H1 (cell line): Measurements from ENCODE around the gene PXT1. TPM values are rescaled to one million over a fixed set of nuclear protein-coding genes. Genes with fewer than 3 reads are reported as not detected.

Experiments used
- CTCF ChIA-PET: fragments of 300-600 bp; sonication (Branson Sonifier 250); formaldehyde crosslinking; loops from one replicate; lab custom pipeline; 2021; ENCODE audit not compliant: partially characterized antibody; lab: Charles Lee
- POLR2A ChIA-PET: fragments of 300-600 bp; sonication (Branson Sonifier 250); formaldehyde crosslinking; loops from one replicate; lab custom pipeline; 2021; ENCODE audit warnings: inconsistent platforms; ENCODE audit not compliant: partially characterized antibody; lab: Charles Lee
- DNase-seq, 2 experiments: peaks; one replicate each; pipeline versions ENCODE4 v3.0.0 to v3.0.0-alpha.2; 2010 to 2022; ENCODE audit warnings: low spot score in 2 of 2, low read depth in 1 of 2, mixed read lengths in 1 of 2
- FAIRE-seq: peaks from 2 replicates; lab custom pipeline; 2011; peaks lifted over from hg19 to GRCh38; lab: Jason Lieb, UNC
- H2AFZ ChIP-seq: 2 replicates; pipeline ENCODE4 v1.8.1; 2012; ENCODE audit warnings: low read length, inconsistent platforms
- H2AK5ac ChIP-seq: 2 replicates; pipeline ENCODE4 v1.6.1; 2013; ENCODE audit warnings: low read depth, low read length
- H2BK120ac ChIP-seq: replicated peaks from 2 replicates; pipeline ENCODE3; 2013; ENCODE audit warnings: low read depth, low read length, inconsistent platforms
- H2BK12ac ChIP-seq: 2 replicates; pipeline ENCODE4 v1.6.1; 2013; ENCODE audit warnings: low read depth, low read length
- H2BK15ac ChIP-seq: 2 replicates; pipeline ENCODE4 v1.6.1; 2013; ENCODE audit warnings: low read length
- H2BK20ac ChIP-seq: 2 replicates; pipeline ENCODE4 v1.6.1; 2013; ENCODE audit warnings: low read length
- H2BK5ac ChIP-seq: 2 replicates; pipeline ENCODE4 v1.6.1; 2013; ENCODE audit warnings: low read depth, low read length
- H3K14ac ChIP-seq: 2 replicates; pipeline ENCODE4 v1.6.1; 2013; ENCODE audit warnings: inconsistent platforms; ENCODE audit not compliant: insufficient read length
- H3K18ac ChIP-seq: 2 replicates; pipeline ENCODE4 v1.6.1; 2013; ENCODE audit warnings: low read length; ENCODE audit errors: extremely low read depth
- H3K23ac ChIP-seq: 2 replicates; pipeline ENCODE4 v1.6.1; 2013; ENCODE audit warnings: inconsistent platforms; ENCODE audit not compliant: insufficient read length
- H3K23me2 ChIP-seq: 2 replicates; pipeline ENCODE4 v1.6.1; 2013; ENCODE audit warnings: low read depth, low read length
- H3K27ac ChIP-seq: 2 replicates; pipeline ENCODE4 v1.6.1; 2011; ENCODE audit warnings: low read depth, low read length, inconsistent platforms
- H3K27me3 ChIP-seq, 4 experiments: replicated peaks in 1 of 4; 1 replicate in 1 of 4; 2 replicates in 3 of 4; pipeline versions ENCODE4 v1.6.1 to v1.8.1; 2011 to 2013; ENCODE audit warnings: low read length in 3 of 4, mild to moderate bottlenecking in 3 of 4, inconsistent platforms in 2 of 4, mixed read lengths in 2 of 4, moderate library complexity in 1 of 4; ENCODE audit not compliant: control insufficient read depth in 3 of 4, insufficient read depth in 3 of 4; ENCODE audit errors: extremely low read depth in 1 of 4
- H3K36me3 ChIP-seq, 4 experiments: 2 replicates each; pipeline versions ENCODE4 v1.6.1 to v1.8.1; 2011 to 2013; ENCODE audit warnings: mild to moderate bottlenecking in 4 of 4, low read length in 3 of 4, moderate library complexity in 2 of 4, control low read depth in 1 of 4, inconsistent platforms in 1 of 4; ENCODE audit not compliant: insufficient read depth in 4 of 4, control insufficient read depth in 2 of 4
- H3K4ac ChIP-seq: replicated peaks from 2 replicates; pipeline ENCODE3; 2013; ENCODE audit warnings: low read length, low read depth, mixed read lengths, inconsistent platforms; ENCODE audit not compliant: insufficient read length
- H3K4me1 ChIP-seq, 4 experiments: replicated peaks in 1 of 4; 1 replicate in 1 of 4; 2 replicates in 3 of 4; pipeline versions ENCODE4 v1.6.1 to v1.8.1; 2011 to 2013; ENCODE audit warnings: low read length in 3 of 4, inconsistent platforms in 2 of 4, mixed read lengths in 1 of 4; ENCODE audit not compliant: insufficient read depth in 4 of 4, control insufficient read depth in 3 of 4
- H3K4me2 ChIP-seq, 2 experiments: 2 replicates each; pipeline versions ENCODE4 v1.6.1 to v1.8.1; 2011 to 2013; ENCODE audit warnings: low read depth in 2 of 2, low read length in 2 of 2, control low read depth in 1 of 2, inconsistent platforms in 1 of 2, mild to moderate bottlenecking in 1 of 2; ENCODE audit not compliant: insufficient read depth in 1 of 2
- H3K4me3 ChIP-seq, 4 experiments: fragments of 200-600, 300-600 bp in 1 of 4; sonication (generic), shearing (Covaris generic), sonication (Bioruptor Twin) in 1 of 4; 2 replicates each; pipeline versions ENCODE4 v1.5.1 to v1.8.1; 2011 to 2016; ENCODE audit warnings: low read length in 4 of 4, low read depth in 3 of 4, control low read depth in 2 of 4, inconsistent platforms in 2 of 4, mild to moderate bottlenecking in 2 of 4, mixed read lengths in 1 of 4, moderate library complexity in 1 of 4; ENCODE audit not compliant: insufficient read depth in 2 of 4; ENCODE audit errors: extremely low read depth in 1 of 4
- H3K56ac ChIP-seq: replicated peaks from 2 replicates; pipeline ENCODE3; 2013; ENCODE audit warnings: low read depth, mild to moderate bottlenecking, mixed read lengths, low read length, inconsistent platforms; ENCODE audit not compliant: insufficient read length
- H3K79me1 ChIP-seq: 2 replicates; pipeline ENCODE4 v1.6.1; 2013; ENCODE audit warnings: low read depth, low read length, control low read depth
- H3K79me2 ChIP-seq, 2 experiments: 2 replicates each; pipeline versions ENCODE4 v1.6.1 to v1.8.1; 2012 to 2013; ENCODE audit warnings: low read length in 2 of 2, mild to moderate bottlenecking in 2 of 2, inconsistent platforms in 1 of 2; ENCODE audit not compliant: insufficient read depth in 2 of 2, control insufficient read depth in 1 of 2
- H3K9ac ChIP-seq, 4 experiments: replicated peaks in 1 of 4; 1 replicate in 1 of 4; 2 replicates in 3 of 4; pipeline versions ENCODE4 v1.6.1 to v1.8.1; 2011 to 2013; ENCODE audit warnings: low read depth in 3 of 4, low read length in 3 of 4, control low read depth in 2 of 4, mild to moderate bottlenecking in 2 of 4, moderate library complexity in 2 of 4, inconsistent platforms in 1 of 4; ENCODE audit errors: extremely low read depth in 1 of 4
- H3K9me3 ChIP-seq, 2 experiments: 2 replicates each; pipeline versions ENCODE4 v1.6.1 to v1.8.1; 2012 to 2013; ENCODE audit warnings: mild to moderate bottlenecking in 2 of 2, moderate library complexity in 2 of 2, control low read depth in 1 of 2, inconsistent platforms in 1 of 2, low read depth in 1 of 2, low read length in 1 of 2, mixed read lengths in 1 of 2; ENCODE audit not compliant: insufficient read depth in 2 of 2
- H4K20me1 ChIP-seq, 2 experiments: replicated peaks in 1 of 2; 2 replicates each; pipeline versions ENCODE3 to v1.8.1; 2011 to 2013; ENCODE audit warnings: inconsistent platforms in 2 of 2, low read length in 2 of 2, mild to moderate bottlenecking in 1 of 2; ENCODE audit not compliant: insufficient read depth in 2 of 2, control insufficient read depth in 1 of 2
- H4K5ac ChIP-seq: 2 replicates; pipeline ENCODE4 v1.6.1; 2013; ENCODE audit warnings: low read length, low read depth, mixed read lengths, inconsistent platforms; ENCODE audit not compliant: insufficient read length
- H4K8ac ChIP-seq: 2 replicates; pipeline ENCODE4 v1.8.0; 2013; ENCODE audit warnings: mild to moderate bottlenecking, moderate library complexity, low read length, inconsistent platforms; ENCODE audit not compliant: insufficient read depth; ENCODE audit errors: extremely low read depth
- H4K91ac ChIP-seq: replicated peaks from 2 replicates; pipeline ENCODE3; 2013; ENCODE audit warnings: low read length, mixed read lengths, inconsistent platforms; ENCODE audit not compliant: insufficient read length
- NRF1 ChIP-seq: IDR thresholded peaks from 2 replicates; pipeline ENCODE4 v1.6.1; 2011; ENCODE audit warnings: mild to moderate bottlenecking, low read depth, low read length, improper control_type of control experiment
- RXRA ChIP-seq: IDR thresholded peaks from 2 replicates; pipeline ENCODE4 v1.6.1; 2011; ENCODE audit warnings: low read depth, mild to moderate bottlenecking, low read length, moderate library complexity; ENCODE audit not compliant: insufficient read depth
- SP2 ChIP-seq: IDR thresholded peaks from 2 replicates; pipeline ENCODE4 v1.6.1; 2012; ENCODE audit warnings: mild to moderate bottlenecking, low read length, inconsistent platforms
- TAF7 ChIP-seq: optimal IDR thresholded peaks from 2 replicates; pipeline ENCODE3; 2011; ENCODE audit warnings: low read depth, mild to moderate bottlenecking, inconsistent platforms, low read length, moderate library complexity, borderline replicate concordance
- TEAD4 ChIP-seq: IDR thresholded peaks from 2 replicates; pipeline ENCODE4 v1.6.1; 2012; ENCODE audit warnings: low read depth, low read length, inconsistent platforms, mixed read lengths
- WGBS, 2 experiments: shearing (Covaris generic) in 1 of 2; methylation state at CpG; one replicate each; pipeline versions ENCODE4 v1.1.6 to v1.1.7; 2013 to 2015; ENCODE audit warnings: low lambda C conversion rate in 2 of 2, mixed read lengths in 2 of 2, inconsistent platforms in 1 of 2, low coverage in 1 of 2, missing lambda C conversion rate in 1 of 2; ENCODE audit not compliant: insufficient replicate concordance in 2 of 2, insufficient coverage in 1 of 2, insufficient read length in 1 of 2; ENCODE audit errors: extremely low coverage in 1 of 2, missing lambda C conversion rate in 1 of 2; 5-methylcytosine and 5-hydroxymethylcytosine counted together
- polyA plus RNA-seq, 7 experiments: library from polyadenylated mRNA; depleted of rRNA in 3 of 7; stranded (reverse) in 5 of 7; unstranded in 2 of 7; fragments of >200 nt in 5 of 7; fragments of 200-250 nt in 2 of 7; gene quantifications; 1 replicate in 5 of 7; 2 replicates in 1 of 7; 4 replicates in 1 of 7; pipeline versions ENCODE4 v1.2.1 to v1.2.3, GENCODE V29; 2011 to 2013; ENCODE audit warnings: missing spikeins in 2 of 7, mixed read lengths in 2 of 7
- total RNA-seq: library from RNA; stranded (reverse); fragmentation: NEBNext Ultra II Directional; extraction: Animal tissue kit (Norgen Biotek cat#: 25700); gene quantifications from 2 replicates; pipeline ENCODE4 v1.2.1, GENCODE V29; 2021

The PXT1 gene
- total and polyA plus RNA-seq, 2 of the 8 experiments (the other 6 are each of a cell fraction or from before 2014, with no cell fraction given), result 0.06 TPM; not detected in 1

DNA sequence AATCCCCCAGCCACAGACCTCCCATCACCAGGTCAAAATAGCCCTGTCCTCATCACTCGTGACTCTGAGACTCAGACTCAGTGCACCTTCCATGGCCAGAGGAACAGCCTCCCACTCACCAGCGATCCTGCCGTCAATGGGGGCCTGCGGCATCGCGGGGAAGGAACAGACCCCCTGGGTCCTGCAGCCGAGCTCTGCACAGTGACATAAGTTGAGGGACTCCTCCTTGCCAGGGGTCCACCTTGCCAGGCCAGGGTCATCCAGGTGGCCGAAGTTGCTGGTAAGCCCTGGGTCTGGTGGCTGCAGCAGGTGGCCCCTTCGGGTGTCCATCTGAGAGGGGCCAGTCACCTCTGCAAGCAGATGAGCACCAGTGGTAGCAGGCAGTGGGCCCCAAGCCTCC is 71.4 kb downstream of the PXT1 start:
- FAIRE-seq (no peak), DNase-seq (no peak)
- WGBS, 2 experiments, result 92% methylated on average over 8 of the region's 9 CpGs; no CpG with 5 or more reads in 1 of the 2 experiments
- ChIA-PET CTCF (interaction anchor here (1.1 to 1.8 kb wide), 2 partner anchors 9 to 10 kb away, joined by 4 read pairs; no protein-coding TSS in a partner anchor), POLR2A (no interaction called here)
- Histone ChIP-seq H4K8ac (no peak overlapping the region; the same call in 1 of the 2 replicates), H2AK5ac (no peak overlapping the region), H4K5ac (no peak overlapping the region), H3K27ac (no peak overlapping the region), H3K4me1 (peaks cover 0 to 10% (median 1%) of the 10 kb centered on the region in 4 experiments; a peak in 3 of 7 replicates), H2BK120ac (no peak overlapping the region), H2BK20ac (no peak overlapping the region), H4K91ac (no peak overlapping the region), H3K27me3 (no peaks in the 10 kb centered on the region), H3K79me2 (no peaks in the 10 kb centered on the region), H2BK12ac (no peak overlapping the region), H2BK15ac (no peak overlapping the region), H4K20me1 (no peaks in the 10 kb centered on the region), H3K18ac (no peak overlapping the region), H3K14ac (no peak overlapping the region), H2AFZ (no peak overlapping the region), H3K79me1 (no peaks in the 10 kb centered on the region), H3K9ac (no peak overlapping the region), H3K9me3 (no peaks in the 10 kb centered on the region), H3K36me3 (no peaks in the 10 kb centered on the region)
- TF ChIP-seq RXRA (no peak), NRF1 (no peak), SP2 (no peak), TAF7 (no peak), TEAD4 (no peak)
- TF ChIP-seq, all 59 proteins: peak for 0
- Histone ChIP-seq H3K4me3 (no peak overlapping the region), H3K23me2 (no peaks in the 10 kb centered on the region; the same call in 1 of the 2 replicates), H3K23ac (no peak overlapping the region), H3K4ac (no peak overlapping the region), H3K56ac (no peak overlapping the region), H3K4me2 (no peak overlapping the region), H2BK5ac (no peak overlapping the region)
